Stomach (tissue), 9 donors: ENCODE results near the gene ICOSLG. TPM values are rescaled to one million over a fixed set of nuclear protein-coding genes. Genes with fewer than 3 reads are reported as not detected.
A peak's percentile ranks its signal among the peaks of the same experiment; 100 is the strongest.
"Not testable (repeated sequence)": the region's sequence is repeated elsewhere in the genome, so short reads cannot be mapped to it uniquely, and the experiment has no call there.

ENCODE experiments used
- DNase-seq, 2 donors: peaks; one replicate each; pipeline versions ENCODE4 v3.0.0 to v3.0.0-alpha.2; 2013 to 2019
- H3K27ac ChIP-seq, 5 donors: fragments of 200-600 bp in 4 of 5; sonication (generic) in 4 of 5; one replicate each; pipeline ENCODE4 v1.5.1; 2013 to 2019; ENCODE audit warnings: mild to moderate bottlenecking in 1 of 5, moderate library complexity in 1 of 5
- H3K27me3 ChIP-seq, 3 donors: fragments of 200-600 bp; sonication (generic); one replicate each; pipeline ENCODE4 v1.5.1; 2017 to 2019; ENCODE audit warnings: mixed run types in 1 of 3
- H3K36me3 ChIP-seq, 4 donors: fragments of 200-600 bp; sonication (generic); 1 replicate in 3 of 4; 2 replicates in 1 of 4; pipeline ENCODE4 v1.5.1; 2016 to 2019
- H3K4me1 ChIP-seq, 4 donors: fragments of 200-600 bp; sonication (generic); one replicate each; pipeline ENCODE4 v1.5.1; 2016 to 2019
- H3K4me3 ChIP-seq, 4 donors: fragments of 200-600 bp; sonication (generic) in 3 of 4; one replicate each; pipeline ENCODE4 v1.5.1; 2016 to 2019; ENCODE audit warnings: mild to moderate bottlenecking in 1 of 4
- H3K9me3 ChIP-seq, 4 donors: fragments of 200-600 bp; sonication (generic); one replicate each; pipeline ENCODE4 v1.5.1; 2016 to 2019
- CTCF ChIP-seq, 7 experiments: fragments of 450-650 bp in 4 of 7; fragments of 200-600 bp in 3 of 7; sonication (generic) in 3 of 7; IDR thresholded peaks; one replicate each; pipeline ENCODE4 v1.5.1; 2016 to 2019; ENCODE audit warnings: antibody characterized with exemption in 7 of 7, control low read depth in 2 of 7, mild to moderate bottlenecking in 1 of 7
- EP300 ChIP-seq: sonication (generic); formaldehyde crosslinking; IDR thresholded peaks from one replicate; pipeline ENCODE4 v1.6.1; 2017; ENCODE audit warnings: antibody characterized with exemption
- POLR2A ChIP-seq, 4 donors: fragments of 450-650 bp; IDR thresholded peaks; one replicate each; pipeline ENCODE4 v1.6.1; 2016; ENCODE audit warnings: antibody characterized with exemption in 4 of 4, control low read depth in 2 of 4, mild to moderate bottlenecking in 1 of 4, moderate library complexity in 1 of 4
- POLR2AphosphoS5 ChIP-seq, 3 donors: sonication (generic); formaldehyde crosslinking; IDR thresholded peaks; one replicate each; pipeline ENCODE4 v1.6.1; 2016; ENCODE audit warnings: antibody characterized with exemption in 3 of 3
- WGBS, 5 donors: extraction: QIAGEN DNeasy Blood & Tissue Kit in 3 of 5; methylation state at CpG; one replicate each; pipeline versions ENCODE4 v1.1.5 to v1.1.7; 2013 to 2018; 5-methylcytosine and 5-hydroxymethylcytosine counted together
- intact Hi-C: fragments of 100-400 bp; cut with DNase I; formaldehyde crosslinking; loops from one replicate; pipeline ENCODE4 v1.15.1; 2023; ENCODE audit warnings: low total_unique reads
- polyA plus RNA-seq, 3 donors: library from polyadenylated mRNA; stranded (reverse); fragments of 200-250 nt; gene quantifications; one replicate each; pipeline ENCODE4 v1.2.3, GENCODE V29; 2013
- total RNA-seq, 5 donors: library from RNA; depleted of rRNA; stranded (reverse); fragments of >200 nt; gene quantifications; one replicate each; pipeline versions ENCODE4 v1.1.0 to v1.2.3, GENCODE V29; 2014 to 2016
- donor health status: healthy with polysubstance abuse.
- donor health status: Bipolar disorder and iron deficiency.
- donor health status: healthy.

Gene ICOSLG
- total and polyA plus RNA-seq, 8 donors = 1.2 to 7.0 (median 3.0) TPM

GRCh38 chr21:44259082-44259705, 18.5 kb upstream of the ICOSLG start:
- intact Hi-C loops = no loop called here
- TF ChIP-seq EP300 (no peak), POLR2A (IDR thresholded peaks at IDR 0.05) (no peak)
- Histone ChIP-seq H3K36me3 (no peaks in the 10 kb centered on the region), H3K4me3 (no peak overlapping the region), H3K9me3 (peaks cover 0 to 7% (median 1%) of the 10 kb centered on the region in 4 donors), H3K27me3 (peaks cover 0 to 29% (median 0%) of the 10 kb centered on the region in 3 donors), H3K4me1 (no peaks in the 10 kb centered on the region), H3K27ac (no peak overlapping the region)
- WGBS, 5 donors = 76 to 90% (median 88%) methylated on average over 22 of the region's 22 CpGs
- peak in 1 of 2 donors; percentile 1 for DNase-seq

- no peak overlapping the region for H3K4me3 ChIP-seq
- H3K36me3 ChIP-seq = no peaks in the 10 kb centered on the region
- TF ChIP-seq POLR2AphosphoS5 (IDR thresholded peaks at IDR 0.05) = no peak
- no peak for TF ChIP-seq CTCF (IDR thresholded peaks at IDR 0.05)
- TF ChIP-seq EP300 = no peak
- TF ChIP-seq POLR2A (IDR thresholded peaks at IDR 0.05) = no peak
- H3K4me1 ChIP-seq = no peaks in the 10 kb centered on the region
- H3K27me3 ChIP-seq = peaks cover 0 to 25% (median 0%) of the 10 kb centered on the region in 3 donors
- peaks cover 0 to 7% (median 1%) of the 10 kb centered on the region in 4 donors for H3K9me3 ChIP-seq
- H3K27ac ChIP-seq = no peak overlapping the region
- no peak for DNase-seq
- intact Hi-C loops = no loop called here
- WGBS, 5 donors = 88 to 92% (median 88%) methylated on average over 19 to 34 of the region's 34 CpGs
Observed at GRCh38 chr21:44258056-44258725, 17.4 kb upstream of the ICOSLG start.

GRCh38 chr21:44255511-44255981, 14.8 kb upstream of the ICOSLG start:
- DNase-seq = peak in 1 of 2 donors; percentile 39
- Histone ChIP-seq H3K4me1 (no peaks in the 10 kb centered on the region), H3K36me3 (no peaks in the 10 kb centered on the region), H3K27me3 (peaks cover 0 to 12% (median 0%) of the 10 kb centered on the region in 3 donors), H3K9me3 (peaks cover 0 to 7% (median 1%) of the 10 kb centered on the region in 4 donors), H3K4me3 (no peak overlapping the region), H3K27ac (no peak overlapping the region)
- TF ChIP-seq POLR2A (IDR thresholded peaks at IDR 0.05) (no peak), POLR2AphosphoS5 (IDR thresholded peaks at IDR 0.05) (no peak), CTCF (IDR thresholded peaks at IDR 0.05) (no peak), EP300 (no peak)
- intact Hi-C loops = no loop called here
- WGBS, 5 donors = 84 to 92% (median 90%) methylated on average over 11 of the region's 11 CpGs

GRCh38 chr21:44253832-44254710, 13.3 kb upstream of the ICOSLG start:
- DNase-seq = peak in 1 of 2 donors; percentile 3
- 72 to 82% (median 78%) methylated on average over 23 to 29 of the region's 29 CpGs for WGBS, 5 donors
- no peaks in the 10 kb centered on the region for H3K36me3 ChIP-seq

GRCh38 chr21:44249204-44250037, 8.7 kb upstream of the ICOSLG start:
- H3K4me1 ChIP-seq, DNase-seq, H3K9me3 ChIP-seq, H3K27ac ChIP-seq, H3K4me3 ChIP-seq, H3K27me3 ChIP-seq, H3K36me3 ChIP-seq, intact Hi-C loops: not testable (repeated sequence)
- WGBS, 5 donors = no CpG with 5 or more reads among the region's 33 CpGs

More at GRCh38 chr21:44253832-44254710, 13.3 kb upstream of the ICOSLG start:
- TF ChIP-seq CTCF (IDR thresholded peaks at IDR 0.05) (no peak), POLR2A (IDR thresholded peaks at IDR 0.05) (no peak), POLR2AphosphoS5 (IDR thresholded peaks at IDR 0.05) (no peak), EP300 (no peak)
- H3K4me1 ChIP-seq = no peaks in the 10 kb centered on the region
- no peaks in the 10 kb centered on the region for H3K9me3 ChIP-seq
- H3K27ac ChIP-seq = no peak overlapping the region
- no peak overlapping the region for H3K4me3 ChIP-seq
- peaks cover 0 to 12% (median 0%) of the 10 kb centered on the region in 3 donors for H3K27me3 ChIP-seq
- intact Hi-C loops = no loop called here

- H3K36me3 ChIP-seq, H3K4me1 ChIP-seq, intact Hi-C loops, H3K9me3 ChIP-seq, H3K4me3 ChIP-seq, H3K27ac ChIP-seq, H3K27me3 ChIP-seq, DNase-seq: not testable (repeated sequence)
- WGBS, 5 donors = no CpG with 5 or more reads among the region's 17 CpGs
Observed at GRCh38 chr21:44247904-44248303, 7.2 kb upstream of the ICOSLG start.

- H3K9me3 ChIP-seq, H3K4me1 ChIP-seq, H3K27me3 ChIP-seq, intact Hi-C loops, H3K36me3 ChIP-seq, DNase-seq, H3K4me3 ChIP-seq, H3K27ac ChIP-seq: not testable (repeated sequence)
- WGBS, 5 donors = no CpG with 5 or more reads among the region's 15 CpGs
Observed at GRCh38 chr21:44243980-44244379, 3.2 kb upstream of the ICOSLG start.
